ENCODE data around the gene PIGV. TPM values are rescaled to one million over a fixed set of nuclear protein-coding genes. Genes with fewer than 3 reads are reported as not detected.
"Not testable (repeated sequence)": the region's sequence is repeated elsewhere in the genome, so short reads cannot be mapped to it uniquely, and the experiment has no call there.

The PIGV gene
- polyA plus RNA-seq, 3 donors: 17.7 to 19.9 (median 19.2) TPM

- DNase-seq (ENCODE audit: low read depth in 3 of 3, low spot score in 2 of 3): no peak
These were observed 2.8 kb downstream of the PIGV start for GRCh38 chr1:26790551-26790953.

- DNase-seq (ENCODE audit: low read depth in 3 of 3, low spot score in 2 of 3): no peak
These were observed 3.4 kb downstream of the PIGV start for GRCh38 chr1:26791148-26791547.

- DNase-seq (ENCODE audit: low read depth in 3 of 3, low spot score in 2 of 3): no peak
These were observed 3.9 kb downstream of the PIGV start for GRCh38 chr1:26791626-26792025.

- DNase-seq (ENCODE audit: low read depth in 3 of 3, low spot score in 2 of 3): no peak
These were observed 5.2 kb downstream of the PIGV start for GRCh38 chr1:26792924-26793323.

GRCh38 chr1:26794391-26794790 is 6.6 kb downstream of the PIGV start:
- DNase-seq (ENCODE audit: low read depth in 3 of 3, low spot score in 2 of 3): no peak

- no peak for DNase-seq (ENCODE audit: low read depth in 3 of 3, low spot score in 2 of 3)
These were observed 9.9 kb downstream of the PIGV start for GRCh38 chr1:26797627-26798026.

GRCh38 chr1:26799479-26800142 is 11.9 kb downstream of the PIGV start:
- DNase-seq (ENCODE audit: low read depth in 3 of 3, low spot score in 2 of 3): no peak

- DNase-seq (ENCODE audit: low read depth in 3 of 3, low spot score in 2 of 3): not testable (repeated sequence)
These were observed 16.2 kb downstream of the PIGV start for GRCh38 chr1:26803932-26804331.

GRCh38 chr1:26810105-26810504 is 22.4 kb downstream of the PIGV start:
- peak in 1 of 3 donors; percentile 65 for DNase-seq (ENCODE audit: low read depth in 3 of 3, low spot score in 2 of 3)

- DNase-seq (ENCODE audit: low read depth in 3 of 3, low spot score in 2 of 3): no peak
These were observed 23.3 kb downstream of the PIGV start for GRCh38 chr1:26811057-26811456.

- no peak for DNase-seq (ENCODE audit: low read depth in 3 of 3, low spot score in 2 of 3)
These were observed 24.0 kb downstream of the PIGV start for GRCh38 chr1:26811708-26812107.

GRCh38 chr1:26814377-26814776 is 26.6 kb downstream of the PIGV start:
- DNase-seq (ENCODE audit: low read depth in 3 of 3, low spot score in 2 of 3): no peak

- DNase-seq (ENCODE audit: low read depth in 3 of 3, low spot score in 2 of 3): no peak
These were observed 27.1 kb downstream of the PIGV start for GRCh38 chr1:26814893-26815292.

- no peak for DNase-seq (ENCODE audit: low read depth in 3 of 3, low spot score in 2 of 3)
These were observed 33.1 kb downstream of the PIGV start for GRCh38 chr1:26820784-26821269.

- DNase-seq (ENCODE audit: low read depth in 3 of 3, low spot score in 2 of 3): no peak
These were observed 35.1 kb downstream of the PIGV start for GRCh38 chr1:26822737-26823395.

GRCh38 chr1:26824731-26825130 is 37.0 kb downstream of the PIGV start:
- no peak for DNase-seq (ENCODE audit: low read depth in 3 of 3, low spot score in 2 of 3)

- peak in 2 of 3 donors; percentile 31 to 40 for DNase-seq (ENCODE audit: low read depth in 3 of 3, low spot score in 2 of 3)
These were observed 38.7 kb downstream of the PIGV start, which contains the start of gene ZDHHC18 for GRCh38 chr1:26826261-26827105. Gene ZDHHC18 (plus strand): TSS chr1:26826688. CDS start chr1:26826805, 117 bp downstream.

- DNase-seq (ENCODE audit: low read depth in 3 of 3, low spot score in 2 of 3): no peak
These were observed 39.4 kb downstream of the PIGV start for GRCh38 chr1:26827106-26827604.

GRCh38 chr1:26827663-26828062 is 39.9 kb downstream of the PIGV start:
- no peak for DNase-seq (ENCODE audit: low read depth in 3 of 3, low spot score in 2 of 3)

- no peak for DNase-seq (ENCODE audit: low read depth in 3 of 3, low spot score in 2 of 3)
These were observed 40.8 kb downstream of the PIGV start for GRCh38 chr1:26828411-26828991.

Data from right renal cortex interstitium (tissue), 3 donors.